ENCODE results near the gene VGLL4.
A peak's percentile ranks its signal among the peaks of the same experiment; 100 is the strongest.

VGLL4 gene

GRCh38 chr3:11625376-11626083, 18.2 kb downstream of the VGLL4 start:
- no peak for DNase-seq

- DNase-seq = peak; percentile 42
Observed at GRCh38 chr3:11624704-11625375, 18.9 kb downstream of the VGLL4 start.

- peak; percentile 66 for DNase-seq
Observed at GRCh38 chr3:11624161-11624560, 19.6 kb downstream of the VGLL4 start.

GRCh38 chr3:11622586-11623550, 20.8 kb downstream of the VGLL4 start:
- DNase-seq = no peak

GRCh38 chr3:11621077-11621476, 22.6 kb downstream of the VGLL4 start:
- DNase-seq = no peak

- DNase-seq = no peak
Observed at GRCh38 chr3:11619946-11620652, 23.6 kb downstream of the VGLL4 start.

- no peak for DNase-seq
Observed at GRCh38 chr3:11619461-11619860, 24.3 kb downstream of the VGLL4 start.

- no peak for DNase-seq
Observed at GRCh38 chr3:11618904-11619303, 24.8 kb downstream of the VGLL4 start.

GRCh38 chr3:11616551-11616950, 27.2 kb downstream of the VGLL4 start:
- no peak for DNase-seq

GRCh38 chr3:11613851-11614487, 29.7 kb downstream of the VGLL4 start:
- DNase-seq = no peak

GRCh38 chr3:11613319-11613718, 30.4 kb downstream of the VGLL4 start:
- DNase-seq = no peak

GRCh38 chr3:11612515-11613188, 31.1 kb downstream of the VGLL4 start:
- DNase-seq = no peak

- no peak for DNase-seq
Observed at GRCh38 chr3:11611341-11611799, 32.3 kb downstream of the VGLL4 start.

- no peak for DNase-seq
Observed at GRCh38 chr3:11610700-11611275, 32.9 kb downstream of the VGLL4 start.

GRCh38 chr3:11610044-11610671, 33.6 kb downstream of the VGLL4 start:
- DNase-seq = no peak

GRCh38 chr3:11609481-11609880, 34.2 kb downstream of the VGLL4 start:
- no peak for DNase-seq

- no peak for DNase-seq
Observed at GRCh38 chr3:11607816-11608215, 35.9 kb downstream of the VGLL4 start.

- DNase-seq = no peak
Observed at GRCh38 chr3:11606865-11607440, 36.8 kb downstream of the VGLL4 start.

GRCh38 chr3:11606090-11606784, 37.5 kb downstream of the VGLL4 start:
- no peak for DNase-seq

GRCh38 chr3:11605398-11605797, 38.3 kb downstream of the VGLL4 start:
- DNase-seq = no peak
